ENCODE data around the gene SOWAHD.
"Not testable (repeated sequence)": the region's sequence is repeated elsewhere in the genome, so short reads cannot be mapped to it uniquely, and the experiment has no call there.

The SOWAHD gene, protein sequence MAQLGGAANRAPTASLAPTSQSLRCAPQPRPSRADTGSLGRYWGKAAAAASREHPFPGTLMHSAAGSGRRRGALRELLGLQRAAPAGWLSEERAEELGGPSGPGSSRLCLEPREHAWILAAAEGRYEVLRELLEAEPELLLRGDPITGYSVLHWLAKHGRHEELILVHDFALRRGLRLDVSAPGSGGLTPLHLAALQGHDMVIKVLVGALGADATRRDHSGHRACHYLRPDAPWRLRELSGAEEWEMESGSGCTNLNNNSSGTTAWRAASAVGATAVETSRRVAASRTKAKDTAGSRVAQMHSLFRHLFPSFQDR

DNA sequence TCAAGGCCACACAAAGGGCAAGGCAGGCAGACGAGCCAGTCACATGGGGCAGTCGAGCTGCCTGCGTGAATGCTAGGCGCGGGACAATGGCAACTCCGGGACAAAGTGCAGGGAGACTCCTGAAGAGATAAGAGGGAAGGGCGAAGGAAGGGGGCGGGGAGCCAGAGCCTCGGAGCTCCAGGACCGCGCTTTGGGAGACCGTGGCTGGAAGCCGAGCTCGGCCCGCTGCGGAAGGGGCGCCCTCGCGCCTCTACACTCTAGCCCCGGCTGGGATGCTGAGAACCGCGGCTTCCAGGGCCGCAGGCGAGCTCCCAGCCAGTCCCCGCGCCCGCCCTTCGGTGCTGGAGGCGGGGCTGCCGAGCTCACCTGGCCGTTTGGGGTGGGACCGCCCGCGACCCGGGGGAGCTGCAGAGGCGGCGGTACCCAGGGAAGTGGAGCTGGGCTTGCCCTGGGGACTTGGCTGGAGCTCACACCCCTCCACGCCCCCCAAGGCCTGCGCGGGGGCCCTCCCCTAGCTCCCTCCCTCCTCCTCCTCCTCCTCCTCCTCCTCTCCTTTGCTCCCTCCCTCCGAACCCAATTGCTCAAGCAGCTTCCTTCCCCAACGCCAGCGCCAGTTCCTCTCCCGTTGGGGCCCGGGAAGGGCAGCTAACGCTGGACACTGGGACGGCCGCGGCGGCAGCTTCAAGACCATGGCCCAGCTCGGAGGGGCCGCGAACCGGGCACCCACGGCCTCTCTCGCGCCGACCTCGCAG is at the start of gene SOWAHD:
SOWAHD (plus strand) TSS at position 610 of the 752 bp plus-strand sequence; CDS start at position 690, 80 bp downstream.
- DNase-seq, result peak; percentile 57

DNA sequence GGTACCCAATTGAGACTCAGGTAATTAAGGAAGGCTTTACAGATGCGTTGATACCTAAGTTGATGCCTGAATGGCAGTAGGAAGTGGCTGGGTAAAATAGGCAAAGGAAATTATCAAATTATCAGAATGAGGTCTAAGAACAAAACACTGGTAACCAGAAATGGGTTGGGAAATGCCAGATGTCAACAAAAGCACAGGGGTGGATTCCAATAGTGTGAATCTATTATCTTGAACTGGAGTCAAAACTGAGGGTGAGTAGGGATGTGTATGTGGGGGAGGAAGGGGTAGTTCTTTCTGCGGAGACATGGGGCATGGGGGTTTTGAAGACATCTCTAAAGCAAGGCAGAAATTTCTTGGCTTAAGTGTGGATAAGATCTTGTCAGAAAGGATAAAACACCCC is 49.5 kb upstream of the SOWAHD start:
- no peak for DNase-seq

GRCh38 chrX:119709630-119710029 is 48.8 kb upstream of the SOWAHD start:
- no peak for DNase-seq

DNA sequence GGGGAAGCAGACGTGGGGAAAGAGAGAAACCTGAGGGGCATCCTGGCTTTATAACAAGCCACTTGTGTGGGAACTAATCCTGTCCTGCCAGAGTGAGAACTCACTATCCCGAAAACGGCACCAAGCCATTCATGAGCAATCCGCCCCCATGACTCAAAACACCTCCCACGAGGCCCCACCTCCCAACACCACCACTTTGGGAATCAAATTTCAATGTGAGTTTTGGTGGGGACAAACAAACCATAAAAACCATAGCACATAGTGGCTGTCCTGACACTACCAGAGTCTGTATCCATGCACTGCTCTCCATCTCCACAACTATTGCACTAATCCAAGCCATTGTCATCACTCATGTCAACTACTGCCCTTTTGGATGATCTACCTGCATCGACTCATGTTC is 36.9 kb upstream of the SOWAHD start:
- DNase-seq, result no peak

DNA sequence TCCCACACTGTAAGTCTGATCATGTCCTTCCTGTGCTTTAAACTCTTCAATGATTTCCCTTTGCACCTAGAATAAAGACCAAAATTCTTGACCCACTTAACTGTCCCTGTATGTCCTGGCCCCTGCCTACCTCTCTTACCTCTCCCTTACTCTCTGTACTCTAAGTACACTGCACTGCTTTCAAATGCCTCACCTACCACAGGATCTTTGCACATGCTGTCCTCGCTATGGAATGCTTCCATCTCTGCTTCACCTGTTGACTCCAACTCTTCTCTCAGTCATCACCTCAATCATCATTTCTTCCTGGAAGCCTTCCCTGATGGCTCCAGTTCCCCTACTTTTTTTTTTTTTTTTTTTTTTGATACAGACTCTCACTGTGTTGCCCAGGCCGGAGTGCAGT is 36.5 kb upstream of the SOWAHD start:
- no peak for DNase-seq

GRCh38 chrX:119726900-119727555 is 31.4 kb upstream of the SOWAHD start:
- no peak for DNase-seq

DNA sequence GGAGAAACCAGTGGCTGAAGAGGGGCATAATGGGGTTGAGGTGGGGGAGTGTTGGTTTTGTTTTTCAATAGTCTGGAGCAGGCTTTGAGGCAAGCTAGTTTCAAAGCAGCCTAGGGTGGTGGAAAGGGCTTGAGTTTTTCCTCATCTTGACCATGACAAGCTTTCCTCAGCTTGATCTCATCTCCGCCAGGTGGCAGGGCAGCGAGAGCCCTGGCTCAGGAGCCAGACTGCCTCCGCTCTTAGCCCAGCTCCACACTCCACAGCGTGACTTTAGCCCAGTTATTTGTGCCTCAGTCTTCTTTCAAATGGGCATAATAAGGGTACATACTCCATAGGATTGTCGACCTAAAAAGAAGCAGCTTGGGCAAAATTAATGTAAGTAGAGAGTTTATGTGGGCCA is 29.9 kb upstream of the SOWAHD start:
- no peak for DNase-seq

GRCh38 chrX:119729408-119730201 is 28.8 kb upstream of the SOWAHD start:
- DNase-seq, result peak; percentile 56

- DNase-seq, result no peak
Measured at GRCh38 chrX:119734897-119735339, 23.5 kb upstream of the SOWAHD start.

DNA sequence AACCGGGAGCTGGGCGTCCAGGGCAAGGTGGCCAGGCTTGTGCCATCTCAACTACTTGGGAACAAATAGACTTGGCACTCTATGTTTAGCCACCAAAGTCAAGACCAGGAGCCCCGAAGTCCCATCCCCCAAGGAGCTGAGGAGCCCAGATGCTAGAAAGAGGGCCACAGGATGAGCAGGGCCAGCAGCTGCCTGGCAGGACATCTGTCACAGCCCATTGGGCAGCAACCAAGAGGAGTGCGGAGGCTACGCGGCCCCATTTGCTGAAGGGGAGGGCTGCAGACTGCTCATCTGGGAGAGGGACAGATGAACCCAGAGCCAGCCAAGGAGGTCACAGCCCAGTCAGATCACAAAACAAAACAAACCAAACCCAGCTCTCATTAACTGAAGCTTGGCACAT is 22.9 kb upstream of the SOWAHD start:
- DNase-seq, result no peak

DNA sequence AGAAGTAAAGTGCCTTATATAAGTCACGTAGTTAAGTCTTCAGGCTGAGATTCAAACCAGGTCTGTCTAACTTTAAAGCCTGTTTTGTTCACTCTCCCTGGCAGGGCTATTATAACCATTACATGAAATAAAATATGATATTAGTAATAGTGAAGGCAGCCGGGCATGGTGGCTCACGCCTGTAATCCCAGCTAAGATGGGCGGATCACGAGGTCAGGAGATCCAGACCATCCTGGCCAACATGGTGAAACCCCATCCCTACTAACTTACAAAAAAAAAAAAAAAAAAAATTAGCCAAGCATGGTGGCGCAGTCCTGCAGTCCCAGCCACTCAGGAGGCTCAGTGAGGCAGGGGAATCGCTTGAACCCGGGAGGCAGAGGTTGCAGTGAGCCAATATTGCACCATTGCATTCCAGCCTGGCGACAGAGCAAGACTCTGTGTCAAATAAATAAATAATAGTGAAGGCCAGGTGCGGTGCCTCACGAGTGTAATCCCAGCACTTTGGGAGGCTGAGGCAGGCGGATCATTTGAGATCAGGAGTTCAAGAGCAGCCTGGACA is 22.1 kb upstream of the SOWAHD start:
- no peak for DNase-seq

DNA sequence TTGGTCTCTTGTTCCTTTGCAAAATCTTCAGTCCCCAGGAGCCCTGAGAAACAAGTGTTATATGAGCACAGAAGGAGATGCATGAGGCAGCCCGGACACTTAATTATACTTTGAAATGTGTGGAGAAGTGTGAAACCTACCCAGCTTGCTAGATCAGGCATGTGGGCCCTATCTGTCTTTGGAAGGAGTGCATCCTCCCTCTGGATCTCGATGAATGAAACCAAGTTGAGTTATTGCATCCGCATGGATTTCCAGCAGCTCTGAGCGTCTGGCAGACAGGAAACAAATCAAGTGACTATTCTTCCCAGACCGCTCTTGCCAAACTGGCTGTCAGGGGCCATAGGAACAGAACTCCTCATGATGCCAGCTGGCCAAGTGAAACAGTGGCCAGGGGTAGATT is 19.6 kb upstream of the SOWAHD start:
- no peak for DNase-seq

DNA sequence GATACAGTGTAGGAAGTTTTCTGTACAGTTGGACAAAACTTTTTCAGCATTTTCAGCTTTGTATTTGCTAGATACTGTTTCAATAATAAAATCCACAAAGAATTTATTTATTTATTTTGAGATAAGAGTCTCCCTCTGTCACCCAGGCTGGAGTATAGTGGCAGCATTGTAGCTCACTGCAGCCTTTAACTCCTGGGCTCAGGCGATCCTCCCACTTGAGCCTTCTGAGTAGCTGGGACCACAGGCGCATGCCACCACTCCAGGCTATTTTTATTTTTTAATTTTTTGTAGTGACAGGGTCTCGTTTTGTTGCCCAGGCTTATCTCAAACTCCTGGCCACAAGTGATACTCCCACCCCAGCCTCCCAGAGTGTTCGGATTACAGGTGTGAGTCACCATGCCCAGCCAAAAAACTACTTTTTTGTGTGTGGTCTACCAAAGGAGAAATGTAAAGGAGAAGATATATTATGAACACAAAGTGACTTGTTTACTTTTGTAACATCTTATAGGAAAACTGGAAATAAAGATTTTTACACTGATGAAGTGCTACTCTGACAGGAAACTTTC is 13.0 kb upstream of the SOWAHD start:
- DNase-seq, result no peak

GRCh38 chrX:119750131-119750530 is 8.3 kb upstream of the SOWAHD start:
- DNase-seq, result not testable (repeated sequence)

DNA sequence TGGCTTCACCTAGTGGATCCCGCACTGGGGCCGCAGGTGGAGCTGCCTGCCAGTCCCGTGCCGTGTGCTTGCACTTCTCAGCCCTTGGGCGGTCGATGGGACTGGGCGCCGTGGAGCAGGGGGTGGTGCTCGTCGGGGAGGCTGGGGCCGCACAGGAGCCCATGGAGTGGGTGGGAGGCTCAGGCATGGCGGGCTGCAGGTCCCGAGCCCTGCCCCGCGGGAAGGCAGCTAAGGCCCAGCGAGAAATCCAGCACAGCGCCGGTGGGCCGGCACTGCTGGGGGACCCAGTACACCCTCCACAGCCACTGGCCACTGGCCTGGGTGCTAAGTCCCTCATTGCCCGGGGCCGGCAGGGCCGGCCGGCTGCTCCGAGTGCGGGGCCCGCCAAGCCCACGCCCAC is 7.6 kb upstream of the SOWAHD start:
- DNase-seq, result not testable (repeated sequence)

- DNase-seq, result no peak
Measured at GRCh38 chrX:119753001-119753400, 5.4 kb upstream of the SOWAHD start.

- no peak for DNase-seq
Measured at GRCh38 chrX:119753639-119754257, 4.6 kb upstream of the SOWAHD start.

GRCh38 chrX:119755981-119756533 is 2.3 kb upstream of the SOWAHD start:
- DNase-seq, result peak; percentile 59

- no peak for DNase-seq
Measured at GRCh38 chrX:119756926-119757635, 1.3 kb upstream of the SOWAHD start.

DNA sequence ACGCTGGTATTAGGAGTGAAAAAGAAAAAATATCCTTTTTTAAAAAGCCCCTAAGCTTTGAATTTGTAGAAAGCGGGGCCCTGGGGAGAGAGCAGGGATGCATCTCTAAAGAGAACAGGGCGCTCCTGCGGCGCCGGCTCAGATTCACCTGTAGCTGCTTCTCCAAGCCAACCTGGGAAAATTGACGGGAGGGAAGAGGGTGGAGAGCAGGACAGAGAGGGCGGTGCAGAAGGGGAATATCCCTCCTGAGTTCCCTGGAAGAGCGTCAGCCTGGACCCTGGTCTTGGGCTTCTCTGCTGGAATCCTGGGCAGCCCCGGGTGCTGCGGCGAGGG is 776 bp upstream of the SOWAHD start:
- no peak for DNase-seq

- peak; percentile 59 for DNase-seq
Measured at GRCh38 chrX:119758731-119759247, 401 bp downstream of the SOWAHD start.
